GM20000 (cell line): Measurements from ENCODE around the gene CEP295NL.

Experiments
- DNase-seq: peaks from one replicate; pipeline ENCODE4 v3.0.0; 2012; ENCODE audit warnings: low spot score
- TF ChIP-seq, protein P1 (sequence below): IDR thresholded peaks from 2 replicates; pipeline ENCODE4 v1.5.1; 2012; ENCODE audit warnings: mild to moderate bottlenecking, control low read depth; ENCODE audit errors: extremely low read depth, missing control alignments

CEP295NL gene

DNA sequence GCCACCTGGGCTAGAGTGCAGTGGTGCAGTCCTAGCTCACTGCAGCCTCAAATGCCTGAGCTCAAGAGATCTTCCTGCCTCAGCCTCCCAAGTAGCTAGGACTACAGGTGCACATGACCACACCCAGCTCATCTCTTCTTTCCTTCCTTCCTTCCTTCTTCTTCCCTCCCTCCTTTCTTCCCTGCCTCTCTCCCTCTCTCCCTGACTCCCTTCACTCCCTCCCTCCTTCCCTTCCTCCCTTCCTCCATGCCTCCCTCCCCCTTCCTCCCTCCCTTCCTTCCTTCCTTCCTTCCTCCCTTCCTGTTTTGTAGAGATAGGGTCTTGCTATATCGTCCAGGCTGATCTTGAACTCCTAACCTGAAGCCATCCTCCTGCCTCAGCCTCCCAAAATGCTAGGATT lies 38.9 kb downstream of the CEP295NL start:
- no peak for DNase-seq
- TF ChIP-seq, protein P1, sequence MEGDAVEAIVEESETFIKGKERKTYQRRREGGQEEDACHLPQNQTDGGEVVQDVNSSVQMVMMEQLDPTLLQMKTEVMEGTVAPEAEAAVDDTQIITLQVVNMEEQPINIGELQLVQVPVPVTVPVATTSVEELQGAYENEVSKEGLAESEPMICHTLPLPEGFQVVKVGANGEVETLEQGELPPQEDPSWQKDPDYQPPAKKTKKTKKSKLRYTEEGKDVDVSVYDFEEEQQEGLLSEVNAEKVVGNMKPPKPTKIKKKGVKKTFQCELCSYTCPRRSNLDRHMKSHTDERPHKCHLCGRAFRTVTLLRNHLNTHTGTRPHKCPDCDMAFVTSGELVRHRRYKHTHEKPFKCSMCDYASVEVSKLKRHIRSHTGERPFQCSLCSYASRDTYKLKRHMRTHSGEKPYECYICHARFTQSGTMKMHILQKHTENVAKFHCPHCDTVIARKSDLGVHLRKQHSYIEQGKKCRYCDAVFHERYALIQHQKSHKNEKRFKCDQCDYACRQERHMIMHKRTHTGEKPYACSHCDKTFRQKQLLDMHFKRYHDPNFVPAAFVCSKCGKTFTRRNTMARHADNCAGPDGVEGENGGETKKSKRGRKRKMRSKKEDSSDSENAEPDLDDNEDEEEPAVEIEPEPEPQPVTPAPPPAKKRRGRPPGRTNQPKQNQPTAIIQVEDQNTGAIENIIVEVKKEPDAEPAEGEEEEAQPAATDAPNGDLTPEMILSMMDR = no peak

DNA sequence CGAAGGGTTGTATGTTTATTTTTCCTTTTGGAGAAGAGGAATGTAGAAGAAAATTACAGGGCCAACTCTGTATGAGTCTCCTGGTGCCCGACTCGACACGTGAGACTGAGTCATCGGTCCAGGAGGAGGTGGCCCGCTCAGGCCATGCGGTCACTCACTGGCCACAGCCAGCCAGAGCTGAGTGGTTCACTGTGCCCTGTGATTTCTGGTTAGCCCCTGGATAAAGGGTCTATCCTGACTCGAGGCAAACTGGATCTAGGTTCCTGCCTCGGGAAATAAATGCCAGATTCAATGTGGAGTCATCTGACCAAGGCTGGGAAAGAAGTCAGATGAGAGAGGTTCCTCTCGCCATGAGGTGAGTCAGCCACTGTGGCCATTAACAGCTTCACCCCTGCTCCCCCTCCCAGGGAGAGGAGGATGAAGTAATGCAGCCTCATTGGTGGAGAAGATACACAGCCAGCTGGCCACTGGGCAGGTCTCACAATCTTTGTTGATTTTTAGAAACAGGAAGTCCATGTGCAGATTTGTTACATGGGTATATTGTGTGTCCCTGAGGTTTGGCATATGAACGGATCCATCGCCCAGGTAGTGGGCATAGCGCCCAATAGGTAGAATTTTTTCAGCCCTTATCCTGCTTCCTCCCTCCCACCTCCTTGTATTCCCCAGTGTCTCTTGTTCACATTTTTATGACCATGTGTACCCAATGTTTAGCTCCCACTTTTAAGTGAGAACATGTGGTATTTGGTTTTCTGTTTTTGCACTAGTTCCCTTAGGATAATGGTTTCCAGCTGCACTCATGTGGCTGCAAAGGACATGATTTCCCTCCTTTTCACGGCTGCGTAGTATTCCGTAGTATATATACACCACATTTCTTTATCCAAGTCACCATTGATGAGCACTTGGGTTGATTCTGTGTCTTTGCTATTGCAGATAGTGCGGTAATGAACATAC lies 40.7 kb downstream of the CEP295NL start:
- TF ChIP-seq, protein P1 = no peak
- DNase-seq = no peak

DNA sequence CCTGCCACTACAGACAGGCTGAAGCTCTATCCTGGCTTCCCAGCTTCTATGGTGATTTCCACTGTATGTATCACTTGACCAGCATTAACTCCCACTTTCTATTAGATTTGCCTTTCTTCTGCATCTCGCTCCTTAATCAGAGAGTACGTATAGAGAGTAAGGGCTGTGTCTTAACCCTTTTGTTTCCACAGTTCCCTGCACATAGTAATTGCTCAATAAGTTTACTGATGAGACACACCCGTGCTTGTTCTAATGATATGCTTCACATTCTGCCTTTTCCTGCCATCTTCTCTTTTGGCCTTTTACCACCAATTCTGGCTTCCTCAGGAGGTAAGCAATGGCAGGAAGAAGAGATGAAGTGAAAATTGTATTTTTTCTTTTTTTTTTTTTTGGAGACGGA lies 41.8 kb downstream of the CEP295NL start:
- DNase-seq = no peak
- TF ChIP-seq, protein P1 = no peak

DNA sequence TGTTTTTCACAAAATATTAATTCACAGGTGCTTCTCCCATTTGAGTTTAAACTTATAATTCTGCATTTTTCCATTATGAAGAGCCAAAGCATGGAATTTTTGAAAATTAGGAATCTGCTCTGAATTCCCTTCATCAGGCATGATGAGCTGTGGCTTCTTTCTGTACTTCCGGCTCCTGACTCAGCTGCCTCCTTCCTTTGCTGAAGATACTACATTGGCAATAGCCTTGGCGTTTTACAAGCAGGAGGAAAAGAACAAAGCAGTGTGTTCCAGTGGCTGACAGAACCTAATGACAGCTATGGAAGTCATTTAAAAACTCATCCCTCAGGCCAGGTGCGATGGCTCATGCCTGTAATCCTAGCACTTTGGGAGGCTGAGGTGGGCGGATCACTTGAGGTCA lies 44.0 kb downstream of the CEP295NL start:
- DNase-seq = no peak
- TF ChIP-seq, protein P1 = no peak

DNA sequence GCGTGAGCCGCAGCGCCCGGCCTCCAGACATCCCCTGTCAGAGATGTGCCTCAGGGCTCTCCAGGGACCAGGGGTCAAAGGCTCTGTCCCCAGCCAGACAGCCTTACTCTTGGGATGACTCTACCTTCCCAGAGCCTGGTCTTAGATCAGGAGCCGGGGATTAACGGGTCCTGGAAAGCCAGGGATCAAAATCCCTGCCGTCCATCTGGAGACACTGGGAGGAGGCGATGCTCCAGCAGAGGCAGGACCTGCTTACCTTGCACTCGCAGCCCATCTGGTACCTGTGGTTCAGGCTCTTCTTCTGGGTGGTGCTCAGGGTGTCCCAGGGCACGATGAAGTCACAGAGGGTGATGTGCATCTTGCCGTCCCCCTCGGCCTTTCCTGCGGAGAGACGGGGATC lies 45.7 kb downstream of the CEP295NL start:
- no peak for DNase-seq
- TF ChIP-seq, protein P1 = no peak

DNA sequence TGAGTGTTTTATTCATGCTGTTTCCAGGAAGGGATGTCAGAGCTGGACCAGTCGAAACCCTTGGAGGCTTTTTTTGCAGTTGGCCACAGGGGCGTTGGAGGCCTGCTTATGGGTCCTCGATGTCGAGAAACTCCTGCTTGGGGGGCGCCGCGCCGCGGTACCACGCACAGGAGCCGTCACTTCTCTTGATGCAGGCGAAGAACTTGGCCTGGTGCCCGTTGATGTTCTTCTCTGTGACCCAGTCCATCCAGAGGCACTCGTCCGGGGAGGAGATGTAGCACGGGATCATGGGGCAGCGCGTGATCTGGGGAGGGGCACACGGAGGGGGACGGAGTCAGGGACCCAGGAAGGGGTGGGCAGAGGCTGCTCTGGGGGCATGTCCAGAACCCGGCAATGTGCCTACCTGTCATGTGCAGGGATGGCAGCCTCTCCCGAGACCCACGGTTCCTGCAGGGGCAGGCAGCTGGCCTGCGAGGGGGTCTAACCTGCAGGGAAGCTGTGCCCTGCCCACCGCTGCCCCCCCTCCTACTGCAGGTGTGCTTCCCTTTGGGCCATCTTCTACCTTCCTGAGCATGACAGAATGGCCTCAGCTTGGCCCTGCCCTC lies 47.3 kb downstream of the CEP295NL start:
- DNase-seq = no peak
- TF ChIP-seq, protein P1 = no peak

DNA sequence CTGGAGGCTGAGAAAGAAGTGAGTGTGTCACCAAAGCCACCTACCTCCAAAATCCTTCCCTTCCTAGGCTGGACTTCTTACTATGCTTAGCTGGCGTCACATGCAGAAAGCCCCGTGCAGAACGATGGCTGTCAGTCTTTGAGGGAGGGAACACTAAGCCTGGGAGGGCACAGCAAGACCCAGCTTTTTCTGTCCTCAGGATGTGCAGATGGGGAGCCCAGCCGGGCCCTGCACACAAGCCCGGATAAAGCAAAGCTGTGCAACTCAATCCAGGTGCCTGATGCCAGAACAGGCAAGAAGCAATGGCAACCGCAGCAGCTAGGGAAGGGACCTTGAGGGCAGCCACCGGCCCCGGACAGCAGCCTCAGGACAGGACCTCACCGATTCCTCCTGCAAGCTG lies 48.5 kb downstream of the CEP295NL start:
- no peak for DNase-seq
- TF ChIP-seq, protein P1 = no peak
